Duodenal mucosa (tissue), 2 donors: ENCODE measurements around the gene TMEM205.
"Not testable (repeated sequence)": the region's sequence is repeated elsewhere in the genome, so short reads cannot be mapped to it uniquely, and the experiment has no call there.

Experiments used
- H3K27ac ChIP-seq: one replicate; pipeline ENCODE4 v1.7.0; 2013; ENCODE audit warnings: low read depth, low read length
- H3K27me3 ChIP-seq, 2 donors: one replicate each; pipeline ENCODE4 v1.7.0; 2013; ENCODE audit warnings: low read length in 2 of 2, control low read depth in 1 of 2; ENCODE audit not compliant: insufficient read depth in 2 of 2, control insufficient read depth in 1 of 2
- H3K36me3 ChIP-seq, 2 donors: one replicate each; pipeline ENCODE4 v1.7.0; 2013; ENCODE audit warnings: low read length in 2 of 2, control low read depth in 1 of 2; ENCODE audit not compliant: insufficient read depth in 2 of 2, control insufficient read depth in 1 of 2
- H3K4me1 ChIP-seq, 2 donors: one replicate each; pipeline ENCODE4 v1.7.0; 2013; ENCODE audit warnings: low read length in 2 of 2, control low read depth in 1 of 2; ENCODE audit not compliant: insufficient read depth in 2 of 2, control insufficient read depth in 1 of 2
- H3K4me3 ChIP-seq, 2 donors: one replicate each; pipeline ENCODE4 v1.7.0; 2013; ENCODE audit warnings: low read length in 2 of 2, low read depth in 1 of 2
- H3K9ac ChIP-seq, 2 donors: one replicate each; pipeline ENCODE4 v1.7.0; 2013; ENCODE audit warnings: low read length in 2 of 2, low read depth in 1 of 2
- H3K9me3 ChIP-seq, 2 donors: one replicate each; pipeline ENCODE4 v1.7.0; 2013; ENCODE audit warnings: low read length in 2 of 2, control low read depth in 1 of 2; ENCODE audit not compliant: control insufficient read depth in 1 of 2

TMEM205 gene

GRCh38 chr19:11339254-11340098 is 6.6 kb downstream of the TMEM205 start, which contains the start of gene RAB3D:
Gene RAB3D, minus strand, starts transcription at chr19:11339657. Its CDS starts 2,258 bp downstream, at chr19:11337399.
- Histone ChIP-seq H3K9ac (peak within 1 kb of the TSS; percentile 52 to 74), H3K4me1 (peaks cover 15 to 34% of the 10 kb centered on the region in 2 donors), H3K27ac (peak within 1 kb of the TSS; percentile 68), H3K27me3 (no peaks in the 10 kb centered on the region), H3K4me3 (peak within 1 kb of the TSS; percentile 79), H3K9me3 (no peaks in the 10 kb centered on the region), H3K36me3 (peaks cover 10 to 26% of the 10 kb centered on the region in 2 donors)

GRCh38 chr19:11338569-11339253 is 7.4 kb downstream of the TMEM205 start:
- no peaks in the 10 kb centered on the region for H3K9me3 ChIP-seq
- peak overlapping the region; percentile 68 for H3K27ac ChIP-seq
- peak overlapping the region; percentile 52 to 74 for H3K9ac ChIP-seq
- peaks cover 9 to 27% of the 10 kb centered on the region in 2 donors for H3K4me1 ChIP-seq
- H3K27me3 ChIP-seq: no peaks in the 10 kb centered on the region
- peaks cover 10 to 31% of the 10 kb centered on the region in 2 donors for H3K36me3 ChIP-seq
- peak overlapping the region; percentile 79 for H3K4me3 ChIP-seq

GRCh38 chr19:11338121-11338520 is 7.9 kb downstream of the TMEM205 start:
- H3K4me1 ChIP-seq: peaks cover 9 to 24% of the 10 kb centered on the region in 2 donors
- no peaks in the 10 kb centered on the region for H3K9me3 ChIP-seq
- peak overlapping the region; percentile 79 for H3K4me3 ChIP-seq
- peak overlapping the region; percentile 52 to 74 for H3K9ac ChIP-seq
- no peaks in the 10 kb centered on the region for H3K27me3 ChIP-seq
- peaks cover 10 to 31% of the 10 kb centered on the region in 2 donors for H3K36me3 ChIP-seq
- no peak overlapping the region for H3K27ac ChIP-seq

- H3K36me3 ChIP-seq: peaks cover 10 to 35% of the 10 kb centered on the region in 2 donors
- H3K4me1 ChIP-seq: peaks cover 9 to 24% of the 10 kb centered on the region in 2 donors
- no peaks in the 10 kb centered on the region for H3K27me3 ChIP-seq
- no peak overlapping the region for H3K27ac ChIP-seq
- no peak overlapping the region for H3K4me3 ChIP-seq
- H3K9ac ChIP-seq: no peak overlapping the region
- no peaks in the 10 kb centered on the region for H3K9me3 ChIP-seq
These were observed 9.0 kb downstream of the TMEM205 start for GRCh38 chr19:11337080-11337479.

- no peak overlapping the region for H3K27ac ChIP-seq
- H3K9me3 ChIP-seq: no peaks in the 10 kb centered on the region
- H3K27me3 ChIP-seq: no peaks in the 10 kb centered on the region
- peaks cover 10 to 30% of the 10 kb centered on the region in 2 donors for H3K36me3 ChIP-seq
- no peak overlapping the region for H3K4me3 ChIP-seq
- H3K9ac ChIP-seq: no peak overlapping the region
- H3K4me1 ChIP-seq: peaks cover 9 to 24% of the 10 kb centered on the region in 2 donors
These were observed 10.5 kb downstream of the TMEM205 start for GRCh38 chr19:11335449-11336146.

- H3K36me3 ChIP-seq: peaks cover 13 to 30% of the 10 kb centered on the region in 2 donors
- H3K27ac ChIP-seq, H3K27me3 ChIP-seq, H3K4me3 ChIP-seq, H3K9me3 ChIP-seq, H3K9ac ChIP-seq: not testable (repeated sequence)
- peaks cover 9 to 16% of the 10 kb centered on the region in 2 donors for H3K4me1 ChIP-seq
These were observed 12.2 kb downstream of the TMEM205 start for GRCh38 chr19:11333838-11334237.

GRCh38 chr19:11332822-11333221 is 13.2 kb downstream of the TMEM205 start:
- no peak overlapping the region for H3K9ac ChIP-seq
- no peak overlapping the region for H3K4me3 ChIP-seq
- H3K4me1 ChIP-seq: peaks cover 0 to 7% of the 10 kb centered on the region in 2 donors
- no peak overlapping the region for H3K27ac ChIP-seq
- H3K36me3 ChIP-seq: peaks cover 13 to 30% of the 10 kb centered on the region in 2 donors
- H3K27me3 ChIP-seq: no peaks in the 10 kb centered on the region
- H3K9me3 ChIP-seq: no peaks in the 10 kb centered on the region

GRCh38 chr19:11331502-11331901 is 14.6 kb downstream of the TMEM205 start:
- no peak overlapping the region for H3K27ac ChIP-seq
- H3K27me3 ChIP-seq: no peaks in the 10 kb centered on the region
- H3K9me3 ChIP-seq: no peaks in the 10 kb centered on the region
- H3K4me1 ChIP-seq: no peaks in the 10 kb centered on the region
- no peak overlapping the region for H3K9ac ChIP-seq
- H3K36me3 ChIP-seq: peaks cover 18 to 34% of the 10 kb centered on the region in 2 donors
- H3K4me3 ChIP-seq: no peak overlapping the region

- no peak overlapping the region for H3K4me3 ChIP-seq
- H3K9ac ChIP-seq: no peak overlapping the region
- H3K4me1 ChIP-seq: no peaks in the 10 kb centered on the region
- H3K27me3 ChIP-seq: no peaks in the 10 kb centered on the region
- H3K36me3 ChIP-seq: peaks cover 11 to 25% of the 10 kb centered on the region in 2 donors
- H3K9me3 ChIP-seq: no peaks in the 10 kb centered on the region
- no peak overlapping the region for H3K27ac ChIP-seq
These were observed 15.9 kb downstream of the TMEM205 start for GRCh38 chr19:11330127-11330526.
